NCI-H774 (cell line): ENCODE data around the gene BEX2.
"Not testable (repeated sequence)": the region's sequence is repeated elsewhere in the genome, so short reads cannot be mapped to it uniquely, and the experiment has no call there.

ENCODE experiments used
- DNase-seq: peaks from one replicate; lab custom pipeline; 2025; lab: John Stamatoyannopoulos, UW

The BEX2 gene

GRCh38 chrX:103310555-103311398, at the start of gene BEX2:
BEX2 (minus strand) TSS chrX:103310990; CDS start chrX:103309976, 1,014 bp downstream.
- DNase-seq = peak; percentile 73

- DNase-seq = no peak
Observed at GRCh38 chrX:103360092-103360491, 49.3 kb upstream of the BEX2 start.

- not testable (repeated sequence) for DNase-seq
Observed at GRCh38 chrX:103359605-103360004, 48.8 kb upstream of the BEX2 start.

DNA sequence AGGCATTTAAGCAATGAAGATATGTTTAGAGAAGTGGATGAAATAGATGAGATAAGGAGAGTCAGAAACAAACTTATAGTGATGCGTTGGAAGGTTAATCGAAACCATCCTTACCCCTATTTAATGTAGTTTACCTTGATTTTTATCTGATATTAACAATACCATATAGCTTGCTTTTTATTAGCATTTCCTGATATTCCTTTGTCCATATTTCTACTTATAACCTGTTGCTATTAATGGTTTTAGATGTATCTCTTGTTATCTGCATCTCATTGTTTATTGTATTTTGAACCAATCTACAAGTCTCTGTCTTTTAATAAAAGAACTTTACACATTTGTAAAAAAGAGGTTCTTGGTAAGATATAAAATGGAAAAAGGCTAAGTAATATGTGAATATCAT, 47.1 kb upstream of the BEX2 start:
- no peak for DNase-seq

- DNase-seq = no peak
Observed at GRCh38 chrX:103356858-103357257, 46.1 kb upstream of the BEX2 start.

DNA sequence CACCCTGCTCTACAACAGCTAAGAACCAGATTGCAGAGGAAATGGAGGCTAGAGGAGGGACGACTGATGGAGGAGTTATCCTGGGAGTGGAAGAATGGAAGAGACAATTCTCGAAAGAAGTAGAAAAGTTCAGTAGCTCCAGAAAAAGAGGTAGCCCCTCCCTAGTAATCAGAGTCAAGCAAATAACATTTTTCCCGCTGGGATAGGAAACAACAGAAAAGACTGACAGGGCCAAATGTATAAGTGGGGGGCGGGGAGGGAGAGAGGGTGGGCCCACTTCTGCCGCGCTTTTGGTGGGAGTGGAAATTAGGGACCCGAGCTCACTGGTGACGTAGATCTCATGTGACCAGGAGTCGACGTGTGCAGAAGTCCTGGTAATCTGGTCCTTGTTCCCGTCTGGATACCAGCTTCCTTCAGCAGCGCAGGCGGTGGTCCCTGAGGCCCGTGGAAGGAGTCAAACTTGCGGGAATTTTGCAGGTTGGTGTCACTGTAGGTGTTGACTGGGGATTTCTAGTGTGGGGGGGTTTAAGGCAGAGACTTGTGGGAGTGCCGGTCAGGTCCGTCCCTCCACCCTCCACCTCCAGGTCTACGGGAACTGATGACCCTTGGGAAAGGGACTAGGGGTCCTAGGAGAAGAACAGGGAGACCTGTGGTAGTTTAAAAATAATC, 45.5 kb upstream of the BEX2 start, which contains the start of gene TCEAL9:
TCEAL9 (plus strand) TSS at position 377 of the 669 bp plus-strand sequence. CDS start 1,179 bp downstream, outside the sequence.
- peak; percentile 44 for DNase-seq

DNA sequence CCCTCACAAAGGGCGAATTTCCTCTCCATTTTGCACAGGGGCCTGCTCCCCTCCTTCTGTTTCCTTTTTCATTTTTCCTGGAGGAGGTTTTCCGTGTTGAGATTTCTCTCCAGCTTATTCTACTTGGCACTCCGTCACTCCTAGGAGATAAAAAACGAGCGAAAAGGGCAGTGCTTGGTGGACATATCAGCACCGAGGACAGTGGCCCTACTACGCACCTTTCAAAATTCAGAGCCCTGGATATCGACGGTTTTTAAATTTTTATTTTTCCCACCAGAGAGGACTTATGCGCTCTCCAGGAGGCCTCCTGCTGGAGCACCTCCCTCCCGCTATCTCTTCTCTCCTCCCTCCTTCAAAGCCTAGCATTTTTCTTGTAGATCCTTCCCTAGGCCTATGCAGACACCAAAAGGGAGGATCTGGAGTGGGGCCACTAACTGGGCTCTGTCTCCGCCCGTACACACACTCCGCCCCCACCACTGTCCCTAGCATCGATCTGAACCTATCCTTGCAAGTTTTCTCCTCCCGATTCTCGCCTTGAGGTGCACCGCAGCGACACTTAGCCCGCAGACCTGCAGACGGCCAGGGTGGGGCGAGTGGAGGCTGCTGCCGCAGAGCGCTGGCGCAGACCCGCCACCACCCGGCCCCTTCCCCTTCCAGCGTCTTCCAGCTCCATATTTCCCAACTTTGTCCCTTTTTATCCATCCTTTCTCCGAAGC, 37.0 kb upstream of the BEX2 start:
- DNase-seq = no peak

GRCh38 chrX:103344606-103345005, 33.8 kb upstream of the BEX2 start:
- DNase-seq = no peak

GRCh38 chrX:103343105-103343504, 32.3 kb upstream of the BEX2 start:
- no peak for DNase-seq

DNA sequence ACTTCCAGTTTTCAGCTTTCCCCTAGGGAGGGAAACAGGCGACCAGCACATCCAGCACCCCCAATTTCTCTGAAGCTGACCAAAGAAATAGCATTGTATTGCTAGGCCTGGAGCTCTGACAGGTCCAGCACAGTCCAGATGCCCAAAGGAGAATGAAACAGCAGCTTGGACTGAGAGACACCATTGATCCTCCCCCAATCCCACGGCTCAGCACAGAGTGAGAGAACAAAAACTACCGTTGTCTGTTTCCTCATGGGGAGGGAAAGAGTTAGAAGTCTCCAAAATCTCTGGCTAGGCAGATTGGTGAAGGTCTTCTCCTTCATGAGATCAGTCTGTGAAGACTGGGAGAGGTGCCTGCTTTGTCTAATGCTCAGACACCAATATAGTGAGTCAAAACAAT, 27.9 kb upstream of the BEX2 start:
- DNase-seq = no peak

GRCh38 chrX:103330681-103331288, 20.0 kb upstream of the BEX2 start:
- DNase-seq = no peak

GRCh38 chrX:103329991-103330390, 19.2 kb upstream of the BEX2 start, which contains the start of gene TCEAL7:
TCEAL7 (plus strand) TSS chrX:103330239; CDS start chrX:103331404, 1,165 bp downstream.
- DNase-seq = no peak

DNA sequence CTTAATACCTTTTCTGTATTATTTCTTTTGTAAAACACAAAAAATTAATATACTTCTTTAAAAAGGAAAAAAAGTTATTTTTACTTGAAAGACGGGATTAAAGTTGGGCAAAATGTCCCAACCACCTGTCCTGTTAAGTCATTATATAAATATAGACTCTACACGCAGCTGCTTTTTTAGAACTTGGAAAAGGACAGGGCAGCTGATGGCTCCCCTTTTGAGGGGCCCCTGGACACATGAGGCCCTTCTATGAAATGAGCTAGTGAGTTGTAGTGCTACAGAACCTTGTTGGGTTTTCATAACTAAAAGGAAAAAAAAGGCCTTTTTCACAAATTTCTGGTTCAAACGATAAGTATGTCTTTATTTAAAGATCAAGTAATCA, 600 bp upstream of the BEX2 start:
- no peak for DNase-seq

GRCh38 chrX:103309860-103310554, 783 bp downstream of the BEX2 start:
- no peak for DNase-seq

DNA sequence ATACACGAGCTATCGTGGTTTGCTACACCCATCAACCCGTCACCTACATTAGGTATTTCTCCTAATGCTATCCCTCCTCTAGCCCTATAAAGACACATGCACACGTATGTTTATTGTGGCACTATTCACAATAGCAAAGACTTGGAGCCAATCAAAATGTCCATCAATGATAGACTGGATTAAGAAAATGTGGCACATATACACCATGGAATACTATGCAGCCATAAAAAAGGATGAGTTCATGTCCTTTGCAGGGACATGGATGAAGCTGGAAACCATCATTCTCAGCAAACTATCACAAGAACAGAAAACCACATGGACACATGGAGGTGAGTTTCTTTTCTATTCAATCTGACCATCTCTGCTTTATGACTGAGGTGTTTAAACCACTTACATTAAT, 5.1 kb downstream of the BEX2 start:
- DNase-seq = not testable (repeated sequence)

DNA sequence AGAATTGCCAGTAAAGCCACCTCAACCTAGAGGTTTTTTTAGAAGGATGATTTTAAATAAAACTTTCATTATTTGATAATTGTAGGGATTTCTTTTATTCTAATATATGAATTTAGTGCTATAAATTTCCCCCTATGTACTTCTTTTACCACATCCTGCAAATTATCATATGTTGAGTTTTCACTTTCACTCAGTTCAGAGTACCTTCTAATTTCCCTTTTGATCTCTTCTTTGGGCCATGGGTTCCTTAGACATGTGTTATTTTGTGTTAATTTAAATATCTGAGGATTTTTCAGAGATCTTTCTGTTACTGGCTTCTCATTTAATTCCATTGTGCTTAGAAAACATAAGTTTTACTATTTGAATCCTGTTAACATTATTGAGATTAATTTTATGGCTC, 6.1 kb downstream of the BEX2 start:
- no peak for DNase-seq

DNA sequence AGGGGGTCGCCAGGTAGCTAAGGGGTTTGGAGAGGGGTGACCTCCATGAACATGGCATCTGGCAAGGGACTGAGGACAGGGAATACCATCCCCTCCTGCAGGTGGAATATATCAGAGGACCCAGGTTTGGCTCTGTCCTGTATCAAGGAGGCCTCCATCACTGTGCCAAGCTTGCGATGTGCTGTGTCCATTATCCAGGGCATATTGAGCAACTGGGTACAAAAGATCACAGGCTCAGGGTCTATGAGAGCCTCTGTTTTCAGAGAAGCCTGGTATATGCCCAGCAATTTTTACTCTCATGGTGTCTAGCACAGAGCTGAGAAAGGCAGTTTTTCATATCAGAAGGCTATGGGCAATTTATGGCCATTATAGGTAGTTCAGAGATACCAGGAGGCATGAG, 17.7 kb downstream of the BEX2 start:
- no peak for DNase-seq

GRCh38 chrX:103279624-103280023, 31.2 kb downstream of the BEX2 start:
- DNase-seq = no peak

- DNase-seq = no peak
Observed at GRCh38 chrX:103276581-103277002, 34.2 kb downstream of the BEX2 start, which contains the start of gene TCEAL5. TCEAL5 (minus strand) TSS chrX:103276750; CDS start chrX:103274563, 2,187 bp downstream.

GRCh38 chrX:103275947-103276567, 34.7 kb downstream of the BEX2 start:
- no peak for DNase-seq

DNA sequence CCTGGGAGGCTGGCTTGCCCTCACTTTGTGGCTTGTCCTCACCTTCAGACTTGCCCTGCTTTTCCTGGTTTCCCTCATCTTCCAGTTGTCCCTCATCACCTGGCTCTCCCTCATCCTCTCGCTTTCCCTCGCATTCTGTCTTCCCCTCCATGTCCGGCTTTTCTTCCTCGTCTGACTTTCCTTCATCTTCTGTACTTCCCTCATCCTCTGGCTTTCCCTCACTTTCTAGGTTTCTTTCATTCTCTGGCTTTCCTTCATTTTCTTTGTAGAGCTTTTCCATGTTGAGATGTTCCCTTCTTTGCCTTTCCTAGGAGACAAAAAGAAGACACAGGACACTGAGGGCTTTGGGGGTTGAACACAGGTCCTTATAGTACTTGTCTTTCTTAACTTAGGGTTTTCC, 36.5 kb downstream of the BEX2 start:
- no peak for DNase-seq
